Islet of Langerhans (tissue), 1 donor: ENCODE measurements around the gene INHA.

Source experiments
- FAIRE-seq: peaks from one replicate; lab custom pipeline; 2011; peaks lifted over from hg19 to GRCh38; lab: Jason Lieb, UNC

Gene INHA

GRCh38 chr2:219540784-219541504, 31.2 kb upstream of the INHA start:
- FAIRE-seq, result no peak

GRCh38 chr2:219541611-219542180, 30.4 kb upstream of the INHA start:
- FAIRE-seq, result no peak

GRCh38 chr2:219542931-219543595, 29.0 kb upstream of the INHA start:
- no peak for FAIRE-seq

- FAIRE-seq, result peak; percentile 49
Observed at GRCh38 chr2:219543596-219544358, 28.3 kb upstream of the INHA start, which contains the start of the genes CHPF and TMEM198. TSS of gene CHPF (minus strand) at chr2:219543809. CDS start at chr2:219543538, 271 bp downstream. TSS of gene TMEM198 (plus strand) at chr2:219544028. CDS start at chr2:219544728, 700 bp downstream.

GRCh38 chr2:219544567-219544966, 27.5 kb upstream of the INHA start:
- FAIRE-seq, result no peak

- no peak for FAIRE-seq
Observed at GRCh38 chr2:219545295-219545942, 26.7 kb upstream of the INHA start.

- no peak for FAIRE-seq
Observed at GRCh38 chr2:219545943-219546352, 26.2 kb upstream of the INHA start.

GRCh38 chr2:219547621-219548020, 24.5 kb upstream of the INHA start:
- FAIRE-seq, result no peak

GRCh38 chr2:219548990-219549389, 23.1 kb upstream of the INHA start:
- no peak for FAIRE-seq

GRCh38 chr2:219549619-219550018, 22.5 kb upstream of the INHA start:
- FAIRE-seq, result no peak

GRCh38 chr2:219551441-219552381, 20.4 kb upstream of the INHA start:
- FAIRE-seq, result no peak

- FAIRE-seq, result no peak
Observed at GRCh38 chr2:219552382-219553167, 19.5 kb upstream of the INHA start.

GRCh38 chr2:219553168-219553417, 19.0 kb upstream of the INHA start:
- no peak for FAIRE-seq

- no peak for FAIRE-seq
Observed at GRCh38 chr2:219553463-219553963, 18.6 kb upstream of the INHA start.

GRCh38 chr2:219554350-219554749, 17.8 kb upstream of the INHA start:
- no peak for FAIRE-seq

- no peak for FAIRE-seq
Observed at GRCh38 chr2:219555956-219556355, 16.2 kb upstream of the INHA start.

GRCh38 chr2:219556413-219556812, 15.7 kb upstream of the INHA start:
- FAIRE-seq, result no peak

- FAIRE-seq, result no peak
Observed at GRCh38 chr2:219557320-219557719, 14.8 kb upstream of the INHA start.

GRCh38 chr2:219557791-219558785, 14.0 kb upstream of the INHA start:
- FAIRE-seq, result no peak
